DOHH2 (cell line): Measurements from ENCODE around the gene MACROD1.
A peak's percentile ranks its signal among the peaks of the same experiment; 100 is the strongest.

ENCODE experiments used
- H3F3A ChIP-seq: fragments of 200-600 bp; sonication (generic), shearing (Covaris generic); 2 replicates; pipeline ENCODE4 v1.6.0; 2016; ENCODE audit warnings: antibody characterized with exemption, mild to moderate bottlenecking; ENCODE audit not compliant: control insufficient read depth, insufficient read depth
- H3K27ac ChIP-seq: fragments of 200-600 bp; sonication (generic); 2 replicates; pipeline ENCODE4 v1.5.1; 2014; ENCODE audit warnings: low read depth, mild to moderate bottlenecking, low read length, moderate library complexity
- H3K27me3 ChIP-seq: fragments of 200-600 bp; sonication (generic); 2 replicates; pipeline ENCODE4 v1.6.1; 2014; ENCODE audit warnings: mild to moderate bottlenecking, low read length, mixed read lengths; ENCODE audit not compliant: control insufficient read depth
- H3K36me3 ChIP-seq: fragments of 200-600 bp; sonication (generic); 2 replicates; pipeline ENCODE4 v1.6.1; 2014; ENCODE audit warnings: mild to moderate bottlenecking, low read length, moderate library complexity, mixed read lengths; ENCODE audit not compliant: control insufficient read depth
- H3K4me1 ChIP-seq: fragments of 200-600 bp; sonication (generic); 2 replicates; pipeline ENCODE4 v1.6.1; 2014; ENCODE audit warnings: mild to moderate bottlenecking, low read length, mixed read lengths; ENCODE audit not compliant: control insufficient read depth
- H3K4me2 ChIP-seq: fragments of 200-600 bp; sonication (generic); 2 replicates; pipeline ENCODE4 v1.6.0; 2014; ENCODE audit warnings: mild to moderate bottlenecking, low read length, moderate library complexity
- H3K4me3 ChIP-seq: fragments of 200-600 bp; sonication (generic); 2 replicates; pipeline ENCODE4 v1.5.1; 2014; ENCODE audit warnings: mild to moderate bottlenecking, low read length, mixed read lengths
- H3K79me2 ChIP-seq: fragments of 200-600 bp; sonication (generic); 2 replicates; pipeline ENCODE4 v1.6.1; 2014; ENCODE audit warnings: mild to moderate bottlenecking, low read length, mixed read lengths; ENCODE audit not compliant: control insufficient read depth
- H3K9me2 ChIP-seq: fragments of 200-600 bp; sonication (generic); replicated peaks from 2 replicates; pipeline ENCODE4 v1.6.1; 2014; ENCODE audit warnings: mild to moderate bottlenecking, low read length, mixed read lengths; ENCODE audit not compliant: control insufficient read depth
- H3K9me3 ChIP-seq: fragments of 200-600 bp; sonication (generic); 2 replicates; pipeline ENCODE4 v1.6.1; 2014; ENCODE audit warnings: antibody characterized with exemption, low read length, mixed read lengths; ENCODE audit not compliant: control insufficient read depth, insufficient read depth
- H4K20me1 ChIP-seq: fragments of 200-600 bp; sonication (generic); 2 replicates; pipeline ENCODE4 v1.6.0; 2014; ENCODE audit warnings: low read depth, mild to moderate bottlenecking, antibody characterized with exemption, low read length, moderate library complexity; ENCODE audit not compliant: control insufficient read depth, insufficient read depth
- CTCF ChIP-seq: fragments of 200-600 bp; sonication (generic); IDR thresholded peaks from one replicate; pipeline ENCODE4 v1.5.1; 2014; ENCODE audit warnings: antibody characterized with exemption, mild to moderate bottlenecking, low read depth, low read length; ENCODE audit not compliant: poor library complexity, severe bottlenecking
- EZH2phosphoT487 ChIP-seq: fragments of 200-600 bp; sonication (generic); IDR thresholded peaks from 2 replicates; pipeline ENCODE4 v1.6.1; 2017; ENCODE audit warnings: borderline replicate concordance, mild to moderate bottlenecking, antibody characterized with exemption, low read length, moderate library complexity, mixed read lengths

Gene MACROD1

GRCh38 chr11:64192434-64192833 is 26.5 kb upstream of the MACROD1 start:
- no peaks in the 10 kb centered on the region for H3K27me3 ChIP-seq
- H3K4me3 ChIP-seq = no peak overlapping the region
- TF ChIP-seq CTCF (no peak), EZH2phosphoT487 (no peak)
- no peak overlapping the region for H3K27ac ChIP-seq
- H3K9me2 ChIP-seq = no peaks in the 10 kb centered on the region
- peaks cover 6% of the 10 kb centered on the region for H3K4me1 ChIP-seq
- no peaks in the 10 kb centered on the region for H3K9me3 ChIP-seq
- peaks cover 15% of the 10 kb centered on the region; the same call in 1 of the 2 replicates for H4K20me1 ChIP-seq
- peaks cover 16% of the 10 kb centered on the region for H3K79me2 ChIP-seq
- H3F3A ChIP-seq = no peaks in the 10 kb centered on the region
- H3K36me3 ChIP-seq = peaks cover 75% of the 10 kb centered on the region
- no peak overlapping the region for H3K4me2 ChIP-seq

GRCh38 chr11:64186492-64187165 is 20.7 kb upstream of the MACROD1 start:
- peaks cover 28% of the 10 kb centered on the region for H3K4me1 ChIP-seq
- H3K27me3 ChIP-seq = no peaks in the 10 kb centered on the region
- H3K9me2 ChIP-seq = no peaks in the 10 kb centered on the region
- H3K9me3 ChIP-seq = no peaks in the 10 kb centered on the region
- no peaks in the 10 kb centered on the region; the same call in 1 of the 2 replicates for H3F3A ChIP-seq
- H3K36me3 ChIP-seq = peaks cover 22% of the 10 kb centered on the region
- H3K27ac ChIP-seq = no peak overlapping the region
- peaks cover 36% of the 10 kb centered on the region for H3K79me2 ChIP-seq
- no peak overlapping the region for H3K4me2 ChIP-seq
- H4K20me1 ChIP-seq = peaks cover 15% of the 10 kb centered on the region; the same call in 1 of the 2 replicates
- no peak for TF ChIP-seq CTCF
- TF ChIP-seq EZH2phosphoT487 = no peak
- H3K4me3 ChIP-seq = no peak overlapping the region

- Histone ChIP-seq H3K4me1 (peaks cover 35% of the 10 kb centered on the region), H3K36me3 (peaks cover 22% of the 10 kb centered on the region), H3K9me2 (no peaks in the 10 kb centered on the region), H3F3A (no peaks in the 10 kb centered on the region; the same call in 1 of the 2 replicates), H4K20me1 (peaks cover 18% of the 10 kb centered on the region; the same call in 1 of the 2 replicates), H3K4me3 (peak within 1 kb of the TSS; percentile 95), H3K27me3 (no peaks in the 10 kb centered on the region), H3K4me2 (peak within 1 kb of the TSS; percentile 89), H3K9me3 (no peaks in the 10 kb centered on the region), H3K27ac (peak within 1 kb of the TSS; percentile 49), H3K79me2 (peaks cover 43% of the 10 kb centered on the region)
- TF ChIP-seq EZH2phosphoT487 = no peak
- peak; percentile 35 for TF ChIP-seq CTCF
These were observed 20.0 kb upstream of the MACROD1 start, which contains the start of gene STIP1 for GRCh38 chr11:64185693-64186491. STIP1 (plus strand) TSS chr11:64186171; CDS start chr11:64186262, 91 bp downstream.
